ENCODE measurements around the gene SPATA45.

Gene SPATA45

GRCh38 chr1:212827831-212828278 lies 19.6 kb downstream of the SPATA45 start:
- no peak for DNase-seq

GRCh38 chr1:212827171-212827776 lies 20.2 kb downstream of the SPATA45 start:
- no peak for DNase-seq

- DNase-seq: no peak
Measured at GRCh38 chr1:212825798-212826452, 21.5 kb downstream of the SPATA45 start.

- no peak for DNase-seq
Measured at GRCh38 chr1:212824201-212824600, 23.2 kb downstream of the SPATA45 start.

- no peak for DNase-seq
Measured at GRCh38 chr1:212822956-212823355, 24.5 kb downstream of the SPATA45 start.

- DNase-seq: no peak
Measured at GRCh38 chr1:212820969-212821368, 26.5 kb downstream of the SPATA45 start.

- DNase-seq: no peak
Measured at GRCh38 chr1:212819726-212820125, 27.7 kb downstream of the SPATA45 start.

- DNase-seq: no peak
Measured at GRCh38 chr1:212816567-212817278, 30.7 kb downstream of the SPATA45 start.

- no peak for DNase-seq
Measured at GRCh38 chr1:212814537-212815334, 32.7 kb downstream of the SPATA45 start.

GRCh38 chr1:212805767-212806166 lies 41.7 kb downstream of the SPATA45 start:
- DNase-seq: no peak

GRCh38 chr1:212797681-212798080 lies 49.8 kb downstream of the SPATA45 start:
- DNase-seq: no peak

- DNase-seq: no peak
Measured at GRCh38 chr1:212794561-212795014, 52.9 kb downstream of the SPATA45 start.

GRCh38 chr1:212792396-212792908 lies 55.0 kb downstream of the SPATA45 start:
- no peak for DNase-seq

GRCh38 chr1:212791676-212792395 lies 55.6 kb downstream of the SPATA45 start, which contains the start of the genes NSL1 and TATDN3:
Gene NSL1 (minus strand): TSS chr1:212791777. CDS start chr1:212791763, 14 bp downstream.
Gene TATDN3 (plus strand): TSS chr1:212791894. CDS start chr1:212791922, 28 bp downstream.
- peak; percentile 93 for DNase-seq

- no peak for DNase-seq
Measured at GRCh38 chr1:212791261-212791675, 56.2 kb downstream of the SPATA45 start.

- DNase-seq: no peak
Measured at GRCh38 chr1:212785871-212786270, 61.6 kb downstream of the SPATA45 start.

- no peak for DNase-seq
Measured at GRCh38 chr1:212783976-212784375, 63.5 kb downstream of the SPATA45 start.

- DNase-seq: no peak
Measured at GRCh38 chr1:212782422-212783154, 64.9 kb downstream of the SPATA45 start.

- no peak for DNase-seq
Measured at GRCh38 chr1:212781225-212781624, 66.2 kb downstream of the SPATA45 start.

- no peak for DNase-seq
Measured at GRCh38 chr1:212780759-212781158, 66.7 kb downstream of the SPATA45 start.

All from stimulated activated CD4-positive, alpha-beta T cell treated with anti-CD3 and anti-CD28 coated beads, Interleukin-1b, Interleukin-23, amount 100 ng/mL, for 48 hours (primary cell).